Measurements from ENCODE around the gene COP1.
"Not testable (repeated sequence)": the region's sequence is repeated elsewhere in the genome, so short reads cannot be mapped to it uniquely, and the experiment has no call there.

COP1 gene

GRCh38 chr1:176119549-176119948 lies 87.5 kb downstream of the COP1 start:
- no peak for DNase-seq

GRCh38 chr1:176118985-176119384 lies 88.1 kb downstream of the COP1 start:
- no peak for DNase-seq

GRCh38 chr1:176111835-176112234 lies 95.3 kb downstream of the COP1 start:
- DNase-seq: no peak

- no peak for DNase-seq
Observed at GRCh38 chr1:176110203-176110602, 96.9 kb downstream of the COP1 start.

- no peak for DNase-seq
Observed at GRCh38 chr1:176102768-176103350, 104.2 kb downstream of the COP1 start.

- no peak for DNase-seq
Observed at GRCh38 chr1:176101951-176102642, 105.0 kb downstream of the COP1 start.

- no peak for DNase-seq
Observed at GRCh38 chr1:176098560-176098959, 108.5 kb downstream of the COP1 start.

GRCh38 chr1:176096015-176096414 lies 111.1 kb downstream of the COP1 start:
- DNase-seq: no peak

GRCh38 chr1:176090766-176091165 lies 116.3 kb downstream of the COP1 start:
- DNase-seq: no peak

GRCh38 chr1:176087746-176088145 lies 119.3 kb downstream of the COP1 start:
- DNase-seq: not testable (repeated sequence)

- no peak for DNase-seq
Observed at GRCh38 chr1:176073524-176074157, 133.4 kb downstream of the COP1 start.

GRCh38 chr1:176068901-176069300 lies 138.2 kb downstream of the COP1 start:
- DNase-seq: no peak

- no peak for DNase-seq
Observed at GRCh38 chr1:176068256-176068655, 138.8 kb downstream of the COP1 start.

GRCh38 chr1:176066709-176067108 lies 140.4 kb downstream of the COP1 start:
- no peak for DNase-seq

- no peak for DNase-seq
Observed at GRCh38 chr1:176058686-176059085, 148.4 kb downstream of the COP1 start.

GRCh38 chr1:176056312-176056711 lies 150.8 kb downstream of the COP1 start:
- DNase-seq: no peak

- DNase-seq: no peak
Observed at GRCh38 chr1:176055398-176055797, 151.7 kb downstream of the COP1 start.

GRCh38 chr1:176051902-176052518 lies 155.1 kb downstream of the COP1 start:
- no peak for DNase-seq

- DNase-seq: no peak
Observed at GRCh38 chr1:176051402-176051801, 155.7 kb downstream of the COP1 start.

GRCh38 chr1:176049582-176049981 lies 157.5 kb downstream of the COP1 start:
- no peak for DNase-seq

GRCh38 chr1:176046926-176047325 lies 160.2 kb downstream of the COP1 start:
- no peak for DNase-seq

- no peak for DNase-seq
Observed at GRCh38 chr1:176043537-176043936, 163.5 kb downstream of the COP1 start.

- no peak for DNase-seq
Observed at GRCh38 chr1:176033881-176034280, 173.2 kb downstream of the COP1 start.

GRCh38 chr1:176033474-176033873 lies 173.6 kb downstream of the COP1 start:
- no peak for DNase-seq
